GM12801 (cell line): ENCODE results near the gene MGMT.

Experiments used
- TF ChIP-seq, protein P1 (sequence below): IDR thresholded peaks from one replicate; pipeline ENCODE4 v1.5.1; 2011; ENCODE audit warnings: control low read depth; ENCODE audit not compliant: insufficient read length; ENCODE audit errors: extremely low read depth

MGMT gene

DNA sequence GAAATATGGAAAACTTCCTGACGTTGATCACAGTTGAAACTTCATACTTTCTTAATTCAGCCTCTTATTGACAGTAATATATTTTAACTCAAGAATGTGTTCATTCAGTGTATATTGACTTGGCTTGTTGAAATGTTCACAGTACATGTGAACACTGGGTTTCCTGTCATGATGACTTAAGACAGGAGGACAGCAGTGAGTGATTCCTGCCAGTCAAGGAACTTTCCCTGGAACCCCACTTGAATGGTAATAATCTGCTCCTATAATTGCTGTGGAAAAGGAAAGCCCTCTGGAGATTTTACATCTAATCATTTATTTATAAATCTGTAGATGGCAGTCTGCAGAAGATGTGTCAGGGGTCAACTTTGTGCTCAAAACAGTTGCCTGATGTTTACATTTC is 216.5 kb downstream of the MGMT start:
- TF ChIP-seq, protein P1, sequence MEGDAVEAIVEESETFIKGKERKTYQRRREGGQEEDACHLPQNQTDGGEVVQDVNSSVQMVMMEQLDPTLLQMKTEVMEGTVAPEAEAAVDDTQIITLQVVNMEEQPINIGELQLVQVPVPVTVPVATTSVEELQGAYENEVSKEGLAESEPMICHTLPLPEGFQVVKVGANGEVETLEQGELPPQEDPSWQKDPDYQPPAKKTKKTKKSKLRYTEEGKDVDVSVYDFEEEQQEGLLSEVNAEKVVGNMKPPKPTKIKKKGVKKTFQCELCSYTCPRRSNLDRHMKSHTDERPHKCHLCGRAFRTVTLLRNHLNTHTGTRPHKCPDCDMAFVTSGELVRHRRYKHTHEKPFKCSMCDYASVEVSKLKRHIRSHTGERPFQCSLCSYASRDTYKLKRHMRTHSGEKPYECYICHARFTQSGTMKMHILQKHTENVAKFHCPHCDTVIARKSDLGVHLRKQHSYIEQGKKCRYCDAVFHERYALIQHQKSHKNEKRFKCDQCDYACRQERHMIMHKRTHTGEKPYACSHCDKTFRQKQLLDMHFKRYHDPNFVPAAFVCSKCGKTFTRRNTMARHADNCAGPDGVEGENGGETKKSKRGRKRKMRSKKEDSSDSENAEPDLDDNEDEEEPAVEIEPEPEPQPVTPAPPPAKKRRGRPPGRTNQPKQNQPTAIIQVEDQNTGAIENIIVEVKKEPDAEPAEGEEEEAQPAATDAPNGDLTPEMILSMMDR, result no peak

DNA sequence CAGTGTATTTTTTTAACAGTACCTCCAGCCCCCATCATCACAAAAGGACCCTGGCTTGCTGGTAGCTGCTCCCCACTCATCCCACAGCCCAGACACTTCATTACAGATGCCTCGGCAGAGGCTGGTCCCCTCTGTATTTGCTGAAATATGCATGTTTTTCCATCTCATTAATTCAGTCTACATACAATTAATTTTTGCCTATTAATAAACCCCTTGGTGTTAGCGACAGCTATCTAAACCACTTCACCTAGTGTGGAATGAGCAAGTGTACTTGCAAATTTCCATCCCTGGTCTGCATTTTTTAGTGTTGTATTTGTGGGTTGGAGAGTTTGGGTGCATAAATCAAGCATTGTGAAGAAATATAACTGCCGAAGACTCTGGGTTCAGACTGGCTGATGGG is 216.9 kb downstream of the MGMT start:
- TF ChIP-seq, protein P1, result no peak

DNA sequence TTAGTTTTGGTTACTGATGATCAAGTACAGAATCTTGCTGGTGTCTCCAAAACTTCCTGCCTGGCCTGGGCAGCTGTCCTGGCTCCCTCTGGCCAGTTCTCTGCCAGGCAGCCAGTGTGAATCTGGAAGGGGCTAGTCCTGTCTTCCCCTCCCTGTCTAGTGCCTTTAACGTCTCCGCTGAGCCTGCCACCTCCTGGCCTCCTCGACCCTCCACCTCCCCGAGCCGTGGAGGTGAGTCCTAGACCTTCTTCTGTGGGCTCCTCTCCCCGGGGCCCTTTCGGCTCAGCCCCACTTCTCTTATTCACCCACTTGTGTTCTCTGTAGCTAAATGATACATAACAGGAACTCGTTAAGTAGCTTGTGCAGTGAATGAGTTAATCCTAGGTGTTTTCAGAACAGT is 218.2 kb downstream of the MGMT start:
- TF ChIP-seq, protein P1, result no peak

DNA sequence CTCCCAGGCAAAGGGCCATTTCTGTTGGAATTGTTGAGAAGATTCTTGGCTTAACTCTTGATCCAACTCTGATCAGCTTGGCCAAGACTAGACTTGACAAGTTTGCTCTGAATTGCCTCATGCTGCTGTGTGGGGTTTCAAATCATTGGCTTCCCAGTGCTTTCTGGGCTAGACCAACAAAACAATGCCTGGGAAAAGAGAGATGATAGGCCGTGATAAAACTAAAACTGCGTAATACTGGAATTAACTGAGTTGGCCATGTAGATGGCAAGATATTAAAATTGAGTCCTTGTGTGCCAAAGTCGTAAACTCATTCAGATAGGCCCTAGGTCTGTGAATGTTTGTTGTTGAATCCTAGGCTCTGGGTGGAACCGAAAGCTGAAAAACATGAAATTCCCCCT is 222.6 kb downstream of the MGMT start:
- TF ChIP-seq, protein P1, result no peak

DNA sequence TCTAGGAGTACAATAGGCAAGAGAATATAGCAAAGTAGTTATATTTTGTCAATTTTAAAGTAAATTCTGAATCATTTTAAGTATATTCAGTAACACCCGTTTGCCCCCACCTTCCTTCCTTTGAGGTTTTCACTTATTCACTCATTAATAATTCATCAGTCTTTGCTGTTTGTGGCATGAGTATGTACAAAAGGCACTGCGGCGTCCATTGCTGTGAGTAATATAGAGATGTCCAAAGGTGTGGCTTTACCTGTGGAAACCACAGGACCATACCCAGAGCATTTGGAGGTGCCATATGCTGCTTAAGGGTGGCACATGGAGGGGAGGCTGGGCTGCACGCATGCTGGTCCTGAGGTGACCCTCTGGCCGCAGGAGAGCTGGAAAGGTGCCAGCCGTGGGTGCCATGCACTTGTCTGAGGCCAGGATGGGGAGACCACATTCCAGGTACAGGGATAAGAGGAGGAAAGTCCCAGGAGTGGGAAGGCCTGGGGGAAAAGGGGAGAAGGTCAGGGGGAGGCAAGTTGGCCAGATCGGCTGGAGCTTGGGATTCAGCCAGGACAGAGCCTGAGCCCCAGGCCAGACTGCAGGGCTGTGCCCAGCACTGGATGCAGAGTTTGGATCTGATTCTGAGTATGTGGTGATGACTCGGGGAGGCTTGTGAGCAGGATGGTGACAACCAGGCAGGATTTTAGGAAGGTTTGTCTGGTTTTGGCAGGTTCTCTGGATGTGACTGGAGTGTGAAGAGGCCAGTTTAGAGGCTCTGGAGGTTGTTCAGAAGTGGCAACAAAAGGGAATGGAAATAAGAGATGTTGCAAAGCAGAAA is 223.4 kb downstream of the MGMT start:
- TF ChIP-seq, protein P1, result no peak

DNA sequence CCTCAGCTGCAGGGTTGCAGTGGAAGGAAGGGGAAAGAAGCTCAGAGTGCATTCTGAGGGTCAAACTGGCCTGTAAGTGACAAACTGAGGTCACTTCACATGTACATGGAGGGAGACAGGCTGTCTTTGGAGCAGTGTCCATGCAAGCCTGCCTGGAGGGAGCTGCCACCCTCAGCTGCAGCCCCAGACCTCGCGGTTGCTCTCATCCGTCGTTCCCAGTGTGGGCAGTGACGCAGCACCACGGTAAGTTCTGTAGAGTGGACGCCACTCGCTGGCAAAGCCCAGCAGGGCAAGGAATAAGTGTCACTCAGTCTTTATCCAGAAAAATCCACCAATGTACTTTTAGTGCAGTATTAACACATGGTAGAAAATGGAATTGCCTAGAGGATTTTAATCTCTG is 225.7 kb downstream of the MGMT start:
- TF ChIP-seq, protein P1, result no peak

DNA sequence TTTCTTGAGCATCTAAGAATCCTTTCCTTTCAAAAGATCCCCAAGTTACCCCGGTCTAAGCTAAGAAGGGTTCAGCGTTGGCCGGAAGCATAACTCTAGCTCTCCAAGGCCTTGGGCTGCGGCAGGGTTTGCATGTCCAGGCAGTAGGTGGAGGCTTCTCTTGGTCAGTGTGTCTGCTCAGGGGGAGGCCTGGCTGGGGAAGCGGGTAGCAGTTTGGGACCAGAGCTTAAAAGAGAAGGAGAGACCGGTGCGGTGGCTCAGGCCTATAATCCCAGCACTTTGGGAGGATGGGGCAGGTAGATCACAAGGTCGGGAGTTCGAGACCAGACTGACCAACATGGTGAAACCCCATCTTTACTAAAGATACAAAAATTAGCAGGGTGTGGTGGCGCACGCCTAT is 226.3 kb downstream of the MGMT start:
- TF ChIP-seq, protein P1, result no peak
